Hepatocyte (in vitro differentiated cells): ENCODE measurements around the gene NKD1. TPM values are rescaled to one million over a fixed set of nuclear protein-coding genes. Genes with fewer than 3 reads are reported as not detected.

Experiments
- DNase-seq: peaks from one replicate; pipeline ENCODE4 v3.0.0-alpha.2; 2016; ENCODE audit warnings: low spot score
- H2AFZ ChIP-seq: fragments of 200-600 bp; sonication (generic); 2 replicates; pipeline ENCODE4 v1.6.0; 2016; ENCODE audit warnings: antibody characterized with exemption, mild to moderate bottlenecking
- H3K27ac ChIP-seq: fragments of 200-600 bp; sonication (generic); 2 replicates; pipeline ENCODE4 v1.5.1; 2016; ENCODE audit warnings: mild to moderate bottlenecking
- H3K27me3 ChIP-seq: fragments of 200-600 bp; sonication (generic); 2 replicates; pipeline ENCODE4 v1.6.1; 2016
- H3K36me3 ChIP-seq: fragments of 200-600 bp; sonication (generic); replicated peaks from 2 replicates; pipeline ENCODE4 v1.5.1; 2016; ENCODE audit warnings: low read depth; ENCODE audit not compliant: insufficient read depth
- H3K4me1 ChIP-seq: fragments of 200-600 bp; sonication (generic); 2 replicates; pipeline ENCODE4 v1.5.1; 2016; ENCODE audit warnings: mild to moderate bottlenecking, moderate library complexity; ENCODE audit not compliant: insufficient read depth
- H3K4me2 ChIP-seq: fragments of 200-600 bp; sonication (generic); 2 replicates; pipeline ENCODE4 v1.6.0; 2016
- H3K4me3 ChIP-seq: fragments of 200-600 bp; sonication (generic); 2 replicates; pipeline ENCODE4 v1.5.1; 2016; ENCODE audit warnings: mild to moderate bottlenecking
- H3K79me2 ChIP-seq: fragments of 200-600 bp; sonication (generic); 2 replicates; pipeline ENCODE4 v1.6.0; 2017; ENCODE audit warnings: mild to moderate bottlenecking
- H3K9me2 ChIP-seq: fragments of 200-600 bp; sonication (generic); replicated peaks from 2 replicates; pipeline ENCODE4 v1.6.0; 2017; ENCODE audit warnings: mild to moderate bottlenecking; ENCODE audit not compliant: insufficient read depth
- H3K9me3 ChIP-seq: fragments of 200-600 bp; sonication (generic); 2 replicates; pipeline ENCODE4 v1.5.1; 2016; ENCODE audit warnings: low read depth, mild to moderate bottlenecking
- H4K20me1 ChIP-seq: fragments of 200-600 bp; sonication (generic); 2 replicates; pipeline ENCODE4 v1.6.0; 2016; ENCODE audit warnings: mild to moderate bottlenecking; ENCODE audit not compliant: insufficient read depth, poor library complexity, severe bottlenecking
- EZH2 ChIP-seq: fragments of 200-600 bp; sonication (generic); IDR thresholded peaks from 2 replicates; pipeline ENCODE4 v1.6.1; 2016; ENCODE audit warnings: antibody characterized with exemption, mild to moderate bottlenecking, borderline replicate concordance
- EZH2phosphoT487 ChIP-seq: fragments of 200-600 bp; sonication (generic); IDR thresholded peaks from one replicate; pipeline ENCODE4 v1.6.1; 2018; ENCODE audit warnings: antibody characterized with exemption, mild to moderate bottlenecking, low read depth, moderate library complexity; ENCODE audit not compliant: unreplicated experiment, severe bottlenecking
- WGBS: methylation state at CpG from one replicate; pipeline ENCODE4 v1.1.6; 2016; ENCODE audit warnings: low lambda C conversion rate; ENCODE audit errors: missing lambda C conversion rate; 5-methylcytosine and 5-hydroxymethylcytosine counted together
- polyA plus RNA-seq: library from polyadenylated mRNA; unstranded; fragments of >200 nt; fragmentation: Nextera tagmentation; extraction: Ambion mirVana; gene quantifications from 2 replicates; pipeline ENCODE4 v1.2.1, GENCODE V29; 2016
- total RNA-seq: library from RNA; depleted of rRNA; stranded (reverse); fragments of >200 nt; gene quantifications from 2 replicates; pipeline ENCODE4 v1.2.3, GENCODE V29; 2014
- TF ChIP-seq, protein P1 (sequence below): fragments of 200-600 bp; sonication (generic); IDR thresholded peaks from 2 replicates; pipeline ENCODE4 v1.5.1; 2016; ENCODE audit warnings: antibody characterized with exemption, mild to moderate bottlenecking; ENCODE audit not compliant: poor library complexity

NKD1 gene
- total and polyA plus RNA-seq, 2 experiments from 2014 or later, result 5.9 to 26.3 TPM

DNA sequence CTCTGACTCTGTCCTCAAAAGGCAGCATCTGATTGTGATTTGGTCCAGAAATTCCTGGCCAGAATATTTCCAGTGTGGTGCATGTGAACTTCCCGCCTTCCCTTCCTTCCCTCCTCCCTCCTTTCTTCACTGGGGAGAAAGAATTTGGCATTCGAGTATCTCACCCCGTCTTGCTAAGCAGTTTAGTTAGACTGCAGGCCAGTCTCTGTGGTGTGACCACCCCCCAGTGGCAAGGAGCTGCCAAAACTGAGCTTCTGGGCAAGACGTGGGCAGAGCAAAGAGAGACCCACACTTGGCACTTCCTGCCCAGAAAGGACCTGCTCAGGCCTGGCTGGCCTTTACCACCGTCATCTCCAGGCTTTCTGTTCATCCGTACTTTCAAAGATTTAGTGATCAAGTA lies 96.5 kb downstream of the NKD1 start:
- Histone ChIP-seq H3K4me2 (no peak overlapping the region), H4K20me1 (no peaks in the 10 kb centered on the region), H3K9me3 (no peaks in the 10 kb centered on the region), H3K27me3 (no peaks in the 10 kb centered on the region), H3K4me1 (peaks cover 4% of the 10 kb centered on the region), H3K27ac (peak overlapping the region; percentile 79), H3K4me3 (no peak overlapping the region), H2AFZ (no peak overlapping the region), H3K9me2 (no peaks in the 10 kb centered on the region), H3K36me3 (no peaks in the 10 kb centered on the region), H3K79me2 (no peaks in the 10 kb centered on the region)
- DNase-seq, result peak; percentile 49
- TF ChIP-seq, protein P1, sequence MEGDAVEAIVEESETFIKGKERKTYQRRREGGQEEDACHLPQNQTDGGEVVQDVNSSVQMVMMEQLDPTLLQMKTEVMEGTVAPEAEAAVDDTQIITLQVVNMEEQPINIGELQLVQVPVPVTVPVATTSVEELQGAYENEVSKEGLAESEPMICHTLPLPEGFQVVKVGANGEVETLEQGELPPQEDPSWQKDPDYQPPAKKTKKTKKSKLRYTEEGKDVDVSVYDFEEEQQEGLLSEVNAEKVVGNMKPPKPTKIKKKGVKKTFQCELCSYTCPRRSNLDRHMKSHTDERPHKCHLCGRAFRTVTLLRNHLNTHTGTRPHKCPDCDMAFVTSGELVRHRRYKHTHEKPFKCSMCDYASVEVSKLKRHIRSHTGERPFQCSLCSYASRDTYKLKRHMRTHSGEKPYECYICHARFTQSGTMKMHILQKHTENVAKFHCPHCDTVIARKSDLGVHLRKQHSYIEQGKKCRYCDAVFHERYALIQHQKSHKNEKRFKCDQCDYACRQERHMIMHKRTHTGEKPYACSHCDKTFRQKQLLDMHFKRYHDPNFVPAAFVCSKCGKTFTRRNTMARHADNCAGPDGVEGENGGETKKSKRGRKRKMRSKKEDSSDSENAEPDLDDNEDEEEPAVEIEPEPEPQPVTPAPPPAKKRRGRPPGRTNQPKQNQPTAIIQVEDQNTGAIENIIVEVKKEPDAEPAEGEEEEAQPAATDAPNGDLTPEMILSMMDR, result peak; percentile 48
- TF ChIP-seq EZH2, result no peak
- 56% methylated on average over 6 of the region's 6 CpGs for WGBS

GRCh38 chr16:50645563-50646220 lies 97.5 kb downstream of the NKD1 start:
- Histone ChIP-seq H4K20me1 (no peaks in the 10 kb centered on the region), H3K36me3 (no peaks in the 10 kb centered on the region), H3K79me2 (no peaks in the 10 kb centered on the region), H3K4me3 (no peak overlapping the region), H3K9me2 (no peaks in the 10 kb centered on the region), H3K9me3 (no peaks in the 10 kb centered on the region), H3K4me1 (peaks cover 4% of the 10 kb centered on the region), H3K4me2 (peak overlapping the region; percentile 37), H3K27me3 (no peaks in the 10 kb centered on the region), H3K27ac (peak overlapping the region; percentile 79), H2AFZ (no peak overlapping the region)
- TF ChIP-seq, protein P1, result no peak
- TF ChIP-seq EZH2phosphoT487 (no peak), EZH2 (no peak)
- peak; percentile 37 for DNase-seq
- 55% methylated on average over 20 of the region's 20 CpGs for WGBS

DNA sequence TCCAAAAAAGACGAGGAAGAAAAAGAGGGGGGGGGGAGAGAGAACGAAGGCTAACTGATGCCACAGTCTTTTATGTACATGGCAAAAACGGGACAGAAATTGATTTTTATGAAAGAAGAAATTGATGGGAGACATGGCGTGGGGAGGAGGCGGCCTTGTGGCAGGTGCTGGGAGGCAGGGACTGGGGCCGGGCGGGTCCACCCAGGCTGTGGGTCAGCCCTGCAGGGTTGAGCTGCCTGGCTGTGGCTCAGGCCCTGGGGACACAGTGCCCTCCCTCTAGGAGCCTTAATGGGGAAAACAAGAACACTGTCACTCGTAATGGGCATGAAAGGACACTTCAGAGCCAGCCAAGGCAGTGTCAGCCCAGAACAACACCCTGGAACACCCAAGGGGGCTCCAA lies 98.1 kb downstream of the NKD1 start:
- Histone ChIP-seq H4K20me1 (no peaks in the 10 kb centered on the region), H3K27ac (peak overlapping the region; percentile 79), H3K9me3 (no peaks in the 10 kb centered on the region), H3K4me2 (no peak overlapping the region), H3K27me3 (no peaks in the 10 kb centered on the region), H3K4me3 (no peak overlapping the region), H2AFZ (no peak overlapping the region), H3K36me3 (no peaks in the 10 kb centered on the region), H3K9me2 (no peaks in the 10 kb centered on the region), H3K79me2 (no peaks in the 10 kb centered on the region), H3K4me1 (peaks cover 4% of the 10 kb centered on the region)
- TF ChIP-seq EZH2, result no peak
- TF ChIP-seq, protein P1, result no peak
- no peak for TF ChIP-seq EZH2phosphoT487
- 49% methylated on average over 8 of the region's 8 CpGs for WGBS
- DNase-seq, result no peak
